HG03095 (cell line): ENCODE measurements around the gene COL6A5.
"Not testable (repeated sequence)": the region's sequence is repeated elsewhere in the genome, so short reads cannot be mapped to it uniquely, and the experiment has no call there.

Experiments
- ATAC-seq: cut with Tn5 transposase; IDR thresholded peaks from one replicate; pipeline ENCODE4 v1.9.1; 2021; ENCODE audit warnings: moderate library complexity; ENCODE audit not compliant: unreplicated experiment

COL6A5 gene

DNA sequence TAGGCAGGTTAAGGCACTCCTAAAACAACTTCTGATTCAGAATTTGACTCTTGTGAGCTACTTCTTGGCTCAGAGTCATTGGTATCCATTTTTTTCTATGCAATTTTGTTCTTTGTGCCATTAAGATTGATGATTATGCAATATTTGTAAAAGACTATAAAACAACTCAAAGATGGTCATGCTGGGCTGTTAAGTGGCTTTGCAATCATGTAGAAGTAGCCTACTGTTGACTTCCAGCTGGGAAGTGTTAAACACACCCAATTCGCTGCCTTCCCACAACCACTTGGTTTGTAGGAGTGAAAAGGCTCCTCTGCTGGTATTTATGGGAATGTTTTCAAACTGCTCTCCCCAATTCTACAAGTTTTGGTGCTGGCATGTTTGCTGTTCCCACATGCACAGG is 96.8 kb downstream of the COL6A5 start:
- ATAC-seq = no peak

DNA sequence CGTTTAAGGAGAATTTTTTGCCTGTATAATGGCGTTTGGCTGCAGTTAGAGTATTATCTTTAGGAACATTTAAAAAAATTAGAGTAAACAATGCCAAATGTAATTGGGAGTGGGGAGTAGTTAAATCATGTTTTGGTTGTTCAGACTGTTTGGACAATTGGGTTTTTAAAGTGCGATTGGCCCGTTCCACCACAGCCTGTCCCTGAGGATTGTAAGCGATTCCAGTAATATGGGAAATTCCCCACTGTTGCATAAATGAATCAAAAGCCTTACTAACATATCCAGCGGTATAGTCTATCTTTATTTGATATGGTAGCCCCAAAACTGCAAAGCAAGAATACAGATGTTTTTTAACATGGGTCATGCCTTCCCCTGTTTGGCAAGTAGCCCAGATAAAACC is 101.4 kb downstream of the COL6A5 start:
- not testable (repeated sequence) for ATAC-seq

DNA sequence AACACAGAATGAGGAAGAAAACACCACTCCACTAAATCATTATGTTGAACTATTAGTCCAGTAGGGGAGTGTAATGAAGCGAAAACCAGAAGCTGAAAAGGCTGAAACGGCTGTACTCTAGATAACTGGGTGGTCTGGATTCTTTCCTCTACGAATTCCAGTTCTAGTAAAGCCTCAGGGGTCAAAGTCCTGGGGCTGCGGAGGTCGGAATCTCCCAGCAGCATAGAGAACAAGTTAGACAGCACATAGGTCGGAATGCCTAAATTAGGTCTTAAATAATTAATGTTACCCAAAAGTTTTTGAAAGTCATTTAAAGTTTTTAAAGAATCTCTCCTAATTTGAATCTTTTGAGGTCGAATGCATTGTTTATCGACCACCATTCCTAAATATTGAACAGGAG is 102.7 kb downstream of the COL6A5 start:
- not testable (repeated sequence) for ATAC-seq

DNA sequence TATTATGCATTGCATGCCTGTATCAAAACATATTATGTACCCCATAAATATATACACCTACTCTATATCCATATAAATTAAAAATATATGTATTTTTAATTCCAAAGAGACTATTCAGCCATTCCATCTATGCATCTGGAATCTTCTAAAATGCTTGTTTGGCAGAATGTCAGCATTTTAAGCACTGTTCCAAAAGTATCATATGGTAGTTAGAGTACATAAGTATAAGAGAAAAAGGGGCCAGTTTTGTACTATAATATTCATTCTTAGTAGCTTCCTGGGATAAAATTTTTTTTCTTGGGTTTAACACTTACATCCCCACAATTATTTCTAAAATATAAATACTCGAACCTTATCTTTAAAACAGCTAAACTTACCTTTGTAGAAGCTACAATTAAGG is 111.1 kb downstream of the COL6A5 start:
- ATAC-seq = no peak

DNA sequence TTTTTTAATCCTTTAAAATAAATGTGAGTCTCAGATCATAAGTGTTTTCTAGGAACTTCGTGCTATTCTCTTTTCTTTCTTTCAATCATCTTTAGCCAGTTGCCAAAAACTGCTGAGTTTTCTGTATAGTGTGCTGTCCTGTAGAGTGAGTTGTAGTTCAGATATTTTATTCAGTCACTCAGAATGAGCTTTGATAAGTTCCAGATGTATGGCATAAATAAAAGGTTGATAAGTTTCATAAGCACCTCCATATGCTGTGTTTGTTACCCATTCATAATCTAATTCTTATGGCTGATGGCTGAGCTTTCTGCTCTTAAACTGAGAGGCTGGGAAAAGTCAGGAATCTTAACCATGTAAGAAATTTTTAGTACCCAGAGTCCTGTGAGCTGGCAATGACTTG is 112.2 kb downstream of the COL6A5 start:
- ATAC-seq = no peak

DNA sequence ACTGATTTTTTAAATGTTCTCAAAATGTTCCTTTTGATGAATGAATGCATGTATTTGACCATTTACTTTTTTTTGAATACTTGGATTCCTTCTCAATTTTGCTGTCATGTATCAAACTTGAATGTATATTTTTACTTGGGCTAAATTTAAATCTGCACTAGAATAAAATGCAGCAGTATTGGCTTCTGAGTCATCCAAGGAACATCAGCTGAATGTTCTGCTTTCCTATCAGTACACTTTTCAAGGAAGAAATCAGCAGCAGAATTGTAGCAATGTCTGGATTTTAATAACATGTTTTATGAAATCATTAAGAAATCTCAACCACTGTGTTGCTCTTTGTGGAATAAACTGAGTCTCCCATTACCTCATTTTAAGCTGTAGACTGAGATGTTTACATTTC is 114.5 kb downstream of the COL6A5 start:
- no peak for ATAC-seq

DNA sequence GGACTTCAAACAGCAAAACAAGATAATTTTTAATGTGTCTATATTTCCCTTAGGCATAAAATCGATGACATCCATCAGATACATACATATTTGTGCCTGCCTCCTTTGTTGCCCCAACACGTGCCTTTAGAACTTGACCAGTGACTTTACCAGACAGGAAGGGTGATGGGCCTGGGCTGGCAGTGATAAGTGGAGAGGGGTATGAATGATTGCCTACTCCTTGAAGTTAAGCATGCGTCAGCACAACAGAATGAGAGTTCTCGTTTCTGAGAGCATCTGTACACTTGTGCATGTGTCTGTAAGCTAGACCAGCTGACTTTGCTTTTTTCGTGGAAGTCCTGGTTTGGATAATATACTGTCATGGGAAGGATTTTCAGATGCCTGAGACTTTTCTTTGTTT is 116.6 kb downstream of the COL6A5 start:
- ATAC-seq = no peak

DNA sequence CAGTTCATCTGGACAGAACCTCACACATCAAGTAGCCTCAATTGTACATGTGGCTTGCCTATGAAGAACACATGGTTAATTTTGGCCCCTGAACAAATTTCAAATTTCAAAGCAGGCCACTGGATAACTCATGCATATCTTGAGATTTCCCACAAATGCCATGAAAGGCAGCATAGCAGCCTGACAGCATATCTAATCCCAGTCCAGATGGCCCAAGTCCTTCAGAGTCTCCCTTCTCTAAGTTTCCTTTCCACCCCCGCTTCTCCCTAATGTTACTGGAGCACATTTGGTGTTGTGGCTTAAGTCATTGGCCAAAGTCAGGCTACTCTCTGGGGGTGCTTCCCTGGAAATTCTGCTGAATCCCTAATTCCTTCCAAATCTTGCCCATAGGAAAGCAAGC is 117.7 kb downstream of the COL6A5 start:
- no peak for ATAC-seq

DNA sequence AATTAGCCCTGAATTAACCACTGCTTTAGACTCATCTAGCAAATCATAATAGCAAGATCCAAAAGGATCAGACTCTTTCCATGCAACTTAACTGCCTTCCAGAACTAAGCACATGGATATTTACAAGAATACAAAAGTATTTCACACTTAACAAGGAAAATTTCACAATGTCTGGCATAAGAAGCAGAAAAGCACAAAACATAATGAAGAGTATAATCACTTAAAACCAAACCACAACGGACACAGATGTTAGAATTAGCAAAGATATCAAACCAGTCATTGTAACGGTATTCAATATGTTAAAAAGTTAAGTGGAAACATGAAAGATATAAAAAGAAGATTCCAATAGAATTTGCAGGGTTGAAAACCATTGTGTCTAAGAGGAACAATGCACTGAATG is 120.0 kb downstream of the COL6A5 start:
- ATAC-seq = no peak

DNA sequence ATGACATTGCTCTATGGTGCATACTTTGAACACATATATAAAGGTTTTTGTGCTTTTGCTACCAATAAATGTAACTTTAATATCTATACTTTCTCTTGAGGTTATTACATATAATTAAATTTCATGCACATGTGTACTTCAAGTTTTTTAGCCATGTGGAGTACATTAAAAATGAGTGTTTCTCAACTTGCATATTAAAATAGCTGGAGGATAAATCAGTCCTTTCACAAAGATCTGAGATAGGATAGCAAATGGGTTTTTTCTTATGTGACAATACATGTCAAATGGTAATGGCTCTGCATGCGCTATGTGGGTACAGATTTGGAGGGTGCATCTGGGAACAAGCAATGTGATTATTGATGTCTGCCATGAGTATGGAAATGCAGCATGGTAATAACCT is 122.8 kb downstream of the COL6A5 start:
- ATAC-seq = no peak

DNA sequence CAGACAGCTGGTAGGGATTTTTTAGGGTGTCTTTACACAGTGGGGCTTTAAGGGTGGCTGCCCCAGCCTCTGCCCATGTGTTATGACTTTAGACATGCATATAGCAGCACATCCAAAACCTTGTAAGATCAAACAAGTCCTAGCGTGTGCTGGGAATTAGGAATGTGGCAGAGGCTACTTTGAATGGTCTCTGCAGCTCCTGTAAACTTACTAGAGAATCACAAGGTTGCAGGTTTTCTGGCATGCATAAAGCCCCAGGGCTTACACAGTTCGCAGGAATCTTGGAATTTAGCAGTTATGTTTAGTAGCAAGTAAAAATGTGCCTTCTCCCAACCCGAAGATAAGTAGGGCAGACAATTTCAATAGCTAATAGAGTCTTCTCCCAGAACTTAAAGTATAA is 124.7 kb downstream of the COL6A5 start:
- ATAC-seq = no peak

DNA sequence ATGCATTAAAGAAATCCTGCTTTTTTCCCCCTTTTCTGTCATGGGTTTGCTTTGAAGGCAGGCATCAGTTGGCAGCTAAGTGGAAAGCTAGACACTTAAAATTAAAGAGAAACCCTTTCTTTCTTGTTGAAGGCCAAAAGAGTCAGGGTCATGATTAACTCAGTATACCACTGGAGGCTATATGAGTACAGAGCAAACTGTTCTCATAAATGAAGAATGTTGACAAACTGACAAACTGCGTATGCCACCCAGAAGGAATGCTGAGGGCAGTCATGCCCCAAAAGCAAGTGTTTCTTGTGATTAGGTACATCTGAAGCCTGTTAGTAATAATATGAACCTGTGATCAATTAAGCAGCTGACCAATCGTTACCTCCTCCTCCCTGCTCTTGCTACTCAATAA is 127.9 kb downstream of the COL6A5 start:
- ATAC-seq = no peak

DNA sequence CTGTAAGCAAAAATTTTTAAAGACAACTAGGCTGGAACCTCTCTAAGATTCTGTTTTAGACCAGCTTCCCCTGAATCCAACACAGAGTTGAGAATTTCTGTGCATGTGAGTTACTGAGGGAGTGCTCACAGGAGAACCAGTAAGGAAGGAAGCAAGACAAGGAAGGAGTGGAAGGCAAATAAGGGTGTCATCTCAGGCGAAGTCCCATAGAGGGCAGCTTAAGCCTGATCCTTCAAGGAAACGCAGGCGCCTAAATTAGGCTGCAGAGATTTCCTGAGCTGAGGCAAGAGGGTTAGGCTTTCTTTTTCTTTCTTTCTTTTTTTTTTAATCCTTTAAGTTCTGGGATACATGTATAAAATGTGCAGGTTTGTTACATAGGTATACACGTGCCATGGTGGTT is 135.3 kb downstream of the COL6A5 start:
- ATAC-seq = no peak

DNA sequence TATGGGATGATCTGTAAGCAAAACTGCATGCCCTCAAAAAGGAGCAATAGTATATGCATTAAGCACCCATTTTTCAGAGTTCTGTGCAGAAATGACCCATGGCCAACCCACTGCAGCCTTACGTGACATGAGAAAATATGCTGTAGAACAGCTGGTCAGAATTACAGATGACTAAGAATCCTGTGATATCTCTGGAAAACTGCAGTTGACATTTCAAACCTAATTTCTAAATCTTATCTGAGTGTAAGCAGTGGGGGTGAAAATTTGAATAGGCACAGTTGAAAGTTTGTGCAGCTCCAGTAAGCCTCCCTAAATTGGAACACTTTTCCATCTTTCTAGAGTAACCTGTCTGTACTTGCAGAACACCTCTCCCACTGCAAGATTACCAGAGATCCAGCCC is 142.8 kb downstream of the COL6A5 start:
- ATAC-seq = no peak

DNA sequence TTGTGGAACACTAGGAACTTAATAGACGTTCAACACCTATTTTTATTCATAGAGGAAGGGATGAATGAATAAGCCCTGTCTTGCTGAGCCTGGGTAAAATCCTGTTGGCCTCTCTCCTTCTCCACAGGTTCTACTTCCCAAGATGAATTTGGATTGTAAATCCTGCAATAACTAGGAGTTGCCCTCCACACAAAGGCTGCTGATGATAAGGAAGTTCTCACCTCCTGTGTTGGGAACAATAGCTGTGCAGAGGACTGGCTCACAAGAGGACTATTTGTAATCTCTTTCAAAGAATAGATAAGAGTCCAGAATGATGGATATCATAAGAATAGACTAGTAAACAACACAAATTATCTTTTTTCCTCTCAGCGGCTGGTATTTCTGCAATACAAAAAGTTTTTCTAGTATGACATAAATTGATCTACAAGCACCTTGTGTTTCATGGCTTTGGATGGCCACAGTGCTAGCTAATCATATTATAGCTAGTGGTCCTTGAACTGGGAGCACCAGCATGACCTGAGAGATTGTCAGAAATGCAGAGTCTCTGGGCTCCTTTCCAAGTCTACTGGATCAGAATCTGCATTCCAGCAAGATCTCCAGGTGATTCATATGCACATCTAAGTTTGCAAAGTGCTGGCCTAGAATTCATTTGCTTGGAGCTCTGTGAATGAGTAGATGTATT is 143.4 kb downstream of the COL6A5 start:
- ATAC-seq = no peak

DNA sequence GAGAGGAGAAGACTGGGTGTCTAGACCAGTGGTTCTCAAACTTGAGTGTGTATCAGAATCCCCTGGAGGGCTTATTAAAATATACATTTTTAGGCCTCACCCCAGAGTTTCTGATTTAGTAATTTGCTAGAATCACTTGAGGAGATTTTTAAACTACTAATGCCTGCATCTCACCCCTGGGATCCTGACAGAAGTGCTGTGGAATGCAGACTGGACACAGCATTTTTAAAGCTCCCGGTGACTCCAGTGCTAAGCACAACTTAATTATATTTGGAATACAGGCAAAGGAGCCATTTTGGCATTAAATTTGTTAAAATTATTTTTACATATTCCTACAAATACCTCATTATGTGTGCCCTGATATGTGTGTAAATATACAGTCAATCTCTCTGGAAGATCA is 144.8 kb downstream of the COL6A5 start:
- no peak for ATAC-seq

DNA sequence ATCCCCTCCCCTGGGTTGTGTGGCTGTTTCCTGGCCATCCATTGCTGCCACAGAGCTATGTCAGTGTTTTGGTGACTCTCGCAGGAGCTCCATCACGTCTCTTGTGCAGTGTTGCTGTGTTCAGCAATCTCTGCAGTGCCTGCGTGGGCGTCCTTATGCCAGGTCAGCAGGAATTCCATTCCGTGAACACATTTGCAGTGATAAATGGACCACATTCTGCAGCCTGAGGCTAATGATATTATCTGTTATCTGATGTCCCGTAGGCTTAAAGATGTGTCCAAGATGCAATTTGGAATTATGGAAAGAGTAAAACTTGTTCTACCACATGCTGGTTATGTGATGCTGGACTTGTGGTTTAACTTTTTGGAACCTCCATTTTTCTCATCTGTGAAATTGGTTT is 146.0 kb downstream of the COL6A5 start:
- ATAC-seq = no peak

DNA sequence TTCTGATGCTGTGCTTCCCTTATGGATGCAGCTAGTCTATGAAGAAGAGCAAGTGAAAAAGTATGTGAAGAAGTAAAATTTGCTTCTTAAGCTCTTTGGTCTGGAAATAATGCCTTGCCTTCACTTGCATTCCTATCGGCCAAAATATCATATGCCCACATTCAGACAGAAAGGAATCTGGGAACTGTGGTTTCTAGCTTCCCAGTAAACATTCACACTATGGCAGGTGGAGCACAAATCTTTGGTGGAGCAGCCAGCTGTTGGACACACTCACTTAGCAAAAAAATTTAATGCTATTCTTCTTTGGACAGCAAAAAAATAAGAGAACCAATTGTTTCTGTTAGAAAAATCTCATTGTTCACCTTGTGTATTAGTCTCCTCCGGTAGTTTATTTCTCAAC is 159.2 kb downstream of the COL6A5 start:
- no peak for ATAC-seq

DNA sequence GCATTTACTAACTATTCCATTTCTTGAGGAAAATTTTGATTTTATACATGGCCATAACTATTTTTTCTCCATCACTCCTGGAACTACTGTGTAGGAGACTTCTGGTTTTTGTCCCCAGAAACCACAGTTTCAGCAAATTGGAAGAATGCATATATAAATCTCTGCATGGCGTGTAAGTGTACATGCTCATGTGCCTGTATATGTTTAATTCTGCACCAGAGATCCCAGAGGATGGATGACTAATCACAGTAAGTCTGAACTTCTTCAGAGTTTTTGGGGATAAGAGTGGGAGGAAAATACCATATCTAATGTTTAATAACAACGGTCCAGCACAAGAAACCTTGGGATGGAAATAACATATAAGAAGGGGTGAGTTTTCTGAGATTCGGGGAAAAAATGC is 160.6 kb downstream of the COL6A5 start:
- ATAC-seq = no peak

DNA sequence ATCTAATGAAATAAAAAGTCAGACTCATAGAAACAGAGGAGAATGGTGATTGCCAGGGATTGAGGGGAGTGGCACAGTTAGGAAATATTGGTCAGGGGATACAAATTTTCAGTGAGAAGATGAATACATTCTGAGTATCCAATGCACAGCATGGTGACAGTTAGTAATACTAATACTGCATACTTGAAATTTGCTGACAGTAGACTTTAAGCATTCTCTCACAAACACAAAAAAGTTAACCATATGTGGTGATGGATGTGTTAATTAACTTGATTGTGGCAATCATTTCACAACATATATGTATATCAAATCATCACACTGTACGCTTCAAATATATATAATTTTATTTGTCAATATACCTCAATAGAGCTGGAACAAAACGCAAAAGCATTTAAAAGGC is 162.3 kb downstream of the COL6A5 start:
- no peak for ATAC-seq

DNA sequence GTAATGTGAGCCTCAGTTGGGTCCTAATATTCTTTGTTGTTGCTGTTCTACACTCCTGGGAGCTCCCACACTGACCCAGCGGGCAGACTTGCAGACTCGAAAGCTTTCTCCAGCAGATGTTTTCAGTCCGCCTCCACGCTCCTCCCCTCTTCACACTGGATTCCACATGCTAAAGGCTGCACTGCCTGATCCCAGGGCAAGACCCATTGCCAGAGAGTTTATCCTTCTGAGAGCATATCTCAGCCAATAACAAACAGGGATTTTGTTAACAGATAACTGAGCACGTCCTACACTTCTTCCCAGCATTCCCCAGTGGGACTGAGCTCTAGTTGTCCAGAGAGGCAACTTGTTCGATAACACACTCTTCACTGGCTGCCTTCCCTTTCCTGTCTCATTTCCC is 163.5 kb downstream of the COL6A5 start:
- ATAC-seq = no peak

DNA sequence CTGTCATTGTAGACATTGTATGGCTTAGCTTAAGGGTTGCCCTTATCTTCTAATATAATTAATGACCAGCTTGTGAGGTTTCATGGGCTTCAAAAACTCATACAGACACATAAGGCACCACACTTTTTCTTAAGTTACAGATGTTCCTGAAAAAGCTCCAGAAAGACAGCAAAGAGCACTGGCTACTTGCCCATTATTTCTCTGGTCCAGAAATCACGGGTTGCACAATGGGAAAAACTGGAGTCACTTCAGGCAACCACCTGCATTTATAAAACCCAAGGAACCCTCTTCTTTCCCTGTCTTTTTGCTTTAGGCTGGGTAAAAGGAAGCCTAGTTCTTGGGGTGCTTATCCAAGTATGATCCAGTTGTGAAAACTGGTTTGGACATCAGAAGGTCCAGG is 169.2 kb downstream of the COL6A5 start:
- ATAC-seq = no peak

DNA sequence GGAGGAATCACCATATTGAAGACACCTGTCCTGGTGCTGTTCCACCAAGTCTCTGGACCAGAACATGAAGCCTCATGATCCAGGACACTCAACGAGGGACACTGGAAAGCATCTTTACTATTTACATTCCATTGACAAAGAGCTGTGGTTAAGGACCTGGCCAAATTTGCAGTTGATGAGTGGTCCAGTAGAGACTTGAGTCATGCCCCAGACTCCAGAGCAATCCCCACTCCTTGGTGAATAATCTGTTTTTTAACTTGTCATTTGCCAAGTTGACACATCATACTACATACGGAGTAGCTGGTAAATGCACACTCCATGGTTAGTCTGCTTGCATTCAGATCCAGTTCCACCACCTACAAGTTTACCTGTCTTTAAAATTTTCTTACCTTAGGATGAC is 170.3 kb downstream of the COL6A5 start:
- ATAC-seq = no peak
